Activated CD4-positive, CD25-positive, alpha-beta regulatory T cell treated with anti-CD3 and anti-CD28 coated beads, Interleukin-2, amount 50 U/mL, for 72 hours (primary cell): ENCODE data around the gene PRKAG2.

ENCODE experiments used
- DNase-seq: peaks from one replicate; pipeline ENCODE4 v3.0.0; 2021

Gene PRKAG2

DNA sequence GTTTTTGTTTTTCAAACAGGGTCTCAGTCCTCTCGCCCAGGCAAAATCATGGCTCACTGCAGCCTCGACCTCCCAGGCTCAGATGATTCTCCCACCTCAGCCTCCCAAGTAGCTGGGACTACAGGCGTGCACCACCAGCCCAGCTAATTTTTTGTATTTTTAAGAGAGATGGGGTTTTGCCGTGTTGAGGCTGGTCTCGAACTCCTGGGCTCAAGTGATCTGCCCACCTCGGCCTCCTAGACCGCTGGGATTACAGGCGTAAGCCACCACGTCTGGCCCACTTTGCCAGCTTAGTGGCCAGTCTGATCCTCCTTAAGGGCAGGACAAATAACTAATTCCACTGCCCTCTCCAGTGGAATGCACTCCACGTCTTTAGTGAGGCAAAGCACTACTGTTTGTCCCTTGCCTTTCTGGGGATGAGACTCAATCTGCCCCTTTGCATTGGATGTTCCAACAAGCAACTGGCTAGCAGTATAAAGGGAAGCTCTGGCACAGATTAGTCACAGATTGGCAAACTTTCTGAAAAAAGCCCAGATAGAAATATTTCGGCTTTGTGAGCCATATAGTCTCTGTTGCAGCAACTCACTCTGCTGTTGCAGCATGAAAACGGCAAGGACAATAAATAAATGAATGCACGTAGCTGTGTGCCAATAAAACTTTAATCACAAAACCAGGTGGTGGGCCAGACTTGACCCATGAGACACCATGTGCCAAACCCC, 213.4 kb downstream of the PRKAG2 start:
- DNase-seq = no peak

DNA sequence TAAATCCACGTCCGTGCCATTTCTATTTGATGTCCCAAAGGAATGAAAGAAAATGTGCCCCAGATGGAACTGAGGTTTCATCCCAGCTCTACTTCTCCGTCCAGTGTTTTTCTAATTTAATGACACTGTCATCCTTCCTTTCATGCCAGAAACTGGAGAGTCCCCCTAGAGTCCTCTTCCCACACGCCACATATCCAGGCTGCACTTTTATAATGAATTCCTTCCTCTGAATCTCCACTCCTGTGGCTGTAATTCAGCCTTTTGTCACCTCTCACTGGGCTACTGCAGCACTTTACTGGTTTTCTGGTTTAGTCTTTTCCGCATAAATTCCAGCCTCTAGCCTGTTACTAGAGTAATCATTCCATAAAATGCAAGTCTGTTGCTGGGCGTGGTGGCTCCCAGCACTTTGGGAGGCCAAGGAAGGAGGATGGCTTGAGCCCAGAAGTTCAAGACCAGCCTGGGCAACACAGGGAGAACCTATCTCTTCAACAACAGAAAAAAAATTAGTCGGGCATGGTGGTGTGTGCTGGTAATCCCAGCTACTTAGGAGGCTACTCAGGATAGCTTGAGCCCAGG, 214.6 kb downstream of the PRKAG2 start:
- no peak for DNase-seq

DNA sequence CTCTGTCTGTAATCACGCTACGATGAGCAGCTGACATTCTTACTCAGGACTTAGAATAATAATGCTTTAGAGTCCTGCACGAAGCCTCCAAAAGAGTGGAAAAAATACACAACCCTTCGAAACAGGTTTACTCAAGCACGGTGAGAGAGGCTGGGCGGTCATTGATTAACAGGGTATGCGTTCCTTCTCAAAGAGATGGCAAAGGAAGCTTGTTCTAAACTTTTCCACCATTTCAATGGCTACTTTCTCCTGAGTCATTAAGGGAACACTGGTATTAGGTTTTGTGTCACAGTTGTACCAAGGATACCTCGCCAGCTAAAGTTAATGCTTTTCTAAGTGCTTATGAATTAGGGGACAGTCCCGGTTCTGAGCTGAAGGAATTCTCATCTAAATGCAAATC, 215.3 kb downstream of the PRKAG2 start:
- DNase-seq = no peak

DNA sequence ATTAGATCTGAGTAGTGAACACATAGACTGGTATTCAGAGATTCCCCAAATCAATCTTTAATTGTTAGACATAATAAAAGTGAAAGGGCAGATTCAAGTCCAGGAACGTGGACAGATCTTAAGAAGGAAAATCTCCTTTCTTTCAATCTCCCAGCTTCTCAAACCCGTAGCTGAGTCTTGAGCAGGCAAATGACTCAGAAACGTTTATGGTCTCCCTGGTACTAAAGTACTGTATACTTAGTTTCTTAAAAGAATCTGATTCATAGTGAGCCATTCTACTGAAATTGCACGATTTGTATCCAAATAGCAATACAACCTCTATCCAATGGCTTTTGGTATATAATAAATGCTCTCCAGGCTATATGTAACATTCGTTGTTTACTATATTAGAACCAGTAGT, 216.8 kb downstream of the PRKAG2 start:
- no peak for DNase-seq

DNA sequence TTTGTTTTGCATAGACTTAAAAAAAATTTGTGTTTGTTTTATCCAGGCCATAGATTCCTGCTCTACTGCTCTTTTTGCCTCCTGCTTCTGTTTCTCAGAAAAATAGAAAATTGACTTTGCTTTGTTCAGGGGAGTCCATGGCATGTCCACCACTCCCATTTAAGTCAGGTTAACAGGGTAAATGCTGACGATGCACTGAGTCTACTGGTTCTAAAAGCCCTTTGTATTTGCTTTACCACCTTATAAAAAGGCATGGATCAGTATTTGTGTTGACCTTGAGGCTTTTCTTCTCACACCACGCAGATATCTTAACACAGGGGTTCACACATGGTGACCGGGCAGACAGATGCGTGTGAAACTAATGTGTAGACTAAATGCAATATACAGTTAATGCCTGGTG, 217.7 kb downstream of the PRKAG2 start:
- DNase-seq = no peak

DNA sequence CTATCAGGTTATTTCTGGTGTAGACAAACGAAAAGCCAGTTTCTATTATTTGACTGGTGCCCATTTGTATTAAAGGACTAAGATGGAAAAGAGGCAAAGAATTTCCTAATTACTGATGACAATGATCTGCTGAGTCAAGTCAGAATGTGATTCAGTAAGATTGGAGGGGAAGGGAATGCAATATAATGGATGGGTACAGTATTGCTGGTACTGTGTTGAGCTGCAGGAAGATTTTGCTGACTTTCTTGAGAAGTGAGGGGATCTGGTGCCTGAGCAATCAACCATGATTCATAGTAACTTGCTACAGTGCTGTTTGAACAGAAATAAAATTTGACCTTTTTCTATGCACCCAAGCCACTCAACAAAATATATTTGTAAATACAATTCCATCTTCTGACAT, 218.1 kb downstream of the PRKAG2 start:
- DNase-seq = no peak

DNA sequence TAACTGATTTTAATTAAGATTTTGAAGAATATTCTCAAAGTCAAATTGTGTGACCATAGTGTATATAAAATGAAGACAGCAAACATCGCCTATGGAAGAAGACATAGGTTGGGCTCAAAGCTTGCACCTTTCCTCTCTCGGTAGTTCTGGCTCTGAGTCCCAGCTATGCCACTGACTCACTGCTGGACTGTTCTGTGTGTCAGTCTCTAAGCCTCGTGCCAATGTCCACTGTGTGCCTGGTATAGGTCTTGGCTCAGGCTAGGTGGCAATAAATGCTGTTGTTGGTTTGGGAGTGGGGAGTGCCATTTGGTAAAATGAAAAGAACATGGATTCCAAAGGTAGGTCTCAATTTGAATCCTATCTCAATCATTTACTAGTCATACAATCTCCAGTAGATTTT, 219.7 kb downstream of the PRKAG2 start:
- no peak for DNase-seq

DNA sequence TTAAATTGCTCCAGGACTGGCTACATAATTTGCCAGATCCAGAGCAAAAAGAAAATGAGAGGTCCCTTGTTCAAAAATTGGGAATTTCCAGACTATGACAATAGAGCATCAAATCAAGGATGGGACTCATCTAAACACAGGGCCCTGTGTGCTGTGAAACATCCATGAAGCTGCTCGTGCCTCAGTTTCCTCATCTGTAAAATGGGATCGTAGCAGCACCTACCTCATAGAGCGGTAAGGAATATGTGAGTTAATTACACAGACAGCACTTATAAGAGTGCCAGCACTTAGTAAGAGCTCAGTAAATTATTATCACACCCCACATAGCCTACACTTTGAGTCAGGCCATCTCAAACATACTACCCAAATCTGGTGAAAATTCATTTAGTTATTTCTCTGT, 221.4 kb downstream of the PRKAG2 start:
- DNase-seq = no peak

DNA sequence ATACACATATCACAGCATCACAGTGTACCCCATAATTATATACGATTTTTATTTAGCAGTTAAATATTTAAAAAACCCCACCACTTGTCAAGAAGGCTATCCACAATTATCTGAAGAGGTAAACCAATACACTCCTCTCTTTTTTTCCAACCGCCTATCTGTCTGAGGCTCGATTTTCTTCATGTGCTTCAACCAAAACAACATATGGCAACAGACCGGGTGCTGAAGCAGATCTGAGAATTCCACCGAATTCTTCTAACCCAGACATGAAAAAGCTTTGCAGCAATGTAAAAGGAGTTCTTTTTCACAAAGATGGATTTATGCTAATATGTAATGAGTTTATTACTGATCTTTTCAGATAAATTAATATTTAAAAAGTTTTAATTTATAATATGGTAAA, 224.8 kb downstream of the PRKAG2 start:
- no peak for DNase-seq

DNA sequence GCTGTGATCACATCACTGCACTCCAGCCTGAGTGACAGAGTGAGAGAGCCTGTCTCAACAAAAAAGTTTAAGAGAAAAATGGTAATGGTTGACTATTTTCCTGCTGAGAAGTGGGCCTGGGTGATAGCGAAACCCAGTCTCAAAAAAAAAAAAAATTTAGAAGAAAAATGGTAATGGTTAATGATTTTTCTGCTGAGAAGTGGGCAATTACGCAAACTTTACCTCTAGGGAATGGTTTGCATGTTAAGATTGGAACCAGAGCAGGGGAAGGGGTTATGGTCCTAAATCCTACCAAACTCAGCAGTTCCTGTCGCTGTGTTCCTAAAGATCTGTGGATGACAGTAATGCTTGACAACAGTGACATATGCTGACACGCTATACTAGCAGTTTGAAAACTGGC, 226.8 kb downstream of the PRKAG2 start:
- no peak for DNase-seq

DNA sequence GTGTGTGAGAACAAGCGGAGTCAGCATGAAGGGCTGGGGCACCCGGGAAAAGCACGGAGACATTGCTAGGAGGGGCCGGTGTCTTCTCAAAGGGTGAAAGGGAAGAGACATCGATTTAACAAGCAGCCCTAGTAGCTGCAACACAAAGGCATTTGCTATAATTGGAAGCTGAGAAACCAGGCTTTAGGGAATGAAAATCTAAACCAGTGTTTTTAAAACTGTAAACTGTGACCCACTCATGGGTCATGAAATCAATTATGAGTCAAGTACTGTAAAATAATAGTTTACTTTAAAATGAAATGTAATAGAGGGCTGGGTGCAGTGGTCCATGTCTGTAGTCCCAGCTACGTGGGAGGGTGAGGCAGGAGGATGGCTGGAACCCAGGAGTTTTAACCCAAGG, 228.5 kb downstream of the PRKAG2 start:
- DNase-seq = no peak

DNA sequence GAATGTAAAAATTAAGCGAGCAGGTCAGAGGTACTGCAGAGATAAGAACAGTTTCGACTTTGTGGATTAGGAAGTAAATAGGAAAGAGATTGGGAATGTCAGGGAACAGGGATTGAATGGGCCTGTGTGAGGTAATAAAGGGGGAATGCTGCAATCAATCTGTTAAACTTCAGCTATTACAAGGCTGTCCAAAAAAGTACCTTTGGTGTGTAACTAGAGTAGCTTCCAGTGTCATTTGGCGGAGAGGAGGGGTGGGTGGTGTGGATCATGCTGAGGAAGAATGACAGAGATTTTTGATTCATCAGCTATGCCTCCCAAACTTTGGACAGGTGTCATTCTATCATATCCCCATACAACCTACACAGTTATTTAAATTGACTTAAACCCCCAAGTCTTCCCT, 229.0 kb downstream of the PRKAG2 start:
- DNase-seq = no peak

DNA sequence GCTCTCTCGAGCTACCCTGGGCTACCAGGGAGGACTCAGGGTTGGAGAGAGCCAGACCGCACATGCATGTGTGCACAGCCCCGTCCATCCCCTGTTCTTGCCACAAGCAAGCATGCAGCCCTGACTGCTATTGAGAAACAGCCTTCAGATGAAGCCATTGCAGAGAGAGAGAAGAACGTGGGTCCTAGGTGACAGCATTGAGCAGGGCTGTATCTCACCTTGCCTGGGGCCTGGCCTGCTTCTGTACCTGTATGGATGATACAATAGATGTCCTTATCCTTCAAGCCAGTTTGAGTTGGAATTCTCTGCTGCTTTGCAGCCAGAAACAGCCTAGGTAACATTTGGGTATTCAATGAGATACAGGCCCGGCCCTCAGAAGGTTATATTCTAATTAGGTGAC, 229.9 kb downstream of the PRKAG2 start:
- no peak for DNase-seq

DNA sequence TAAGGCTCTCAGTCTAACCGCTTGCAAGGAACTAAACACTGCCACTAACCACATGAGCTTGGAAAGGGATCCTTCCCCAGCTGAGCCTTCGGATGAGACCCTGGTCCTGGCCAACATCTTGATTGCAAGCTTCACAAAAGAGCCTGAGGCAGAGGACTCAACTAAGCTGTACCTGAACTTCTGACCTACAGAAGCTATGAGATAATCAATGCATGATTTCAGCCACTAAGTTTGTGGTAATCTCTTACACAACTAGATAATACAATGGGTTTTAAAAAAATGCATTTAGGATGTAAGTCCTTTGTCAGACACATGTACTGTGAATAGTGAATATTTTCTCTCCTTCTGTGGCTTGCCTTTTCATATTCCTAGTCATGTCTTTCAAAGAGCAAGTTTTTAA, 231.6 kb downstream of the PRKAG2 start:
- DNase-seq = no peak

DNA sequence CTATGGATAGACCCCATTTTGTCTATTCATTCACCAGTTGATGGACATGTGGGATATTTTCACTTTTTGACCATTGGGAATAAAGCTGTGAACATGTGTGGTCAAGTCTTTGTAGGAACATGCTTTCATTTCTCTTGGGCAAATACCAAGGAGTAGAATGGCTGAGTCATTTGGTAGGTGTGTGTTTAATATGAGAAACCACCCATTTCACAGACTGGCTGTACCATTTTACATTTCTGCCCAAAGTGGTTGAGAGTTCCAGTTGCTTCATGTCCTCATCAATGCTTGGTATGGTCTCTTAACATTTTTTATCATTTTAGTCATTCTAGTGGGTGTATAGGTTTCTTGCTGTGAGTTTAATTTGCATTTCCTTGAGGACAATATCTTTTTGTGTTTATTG, 232.4 kb downstream of the PRKAG2 start:
- no peak for DNase-seq

DNA sequence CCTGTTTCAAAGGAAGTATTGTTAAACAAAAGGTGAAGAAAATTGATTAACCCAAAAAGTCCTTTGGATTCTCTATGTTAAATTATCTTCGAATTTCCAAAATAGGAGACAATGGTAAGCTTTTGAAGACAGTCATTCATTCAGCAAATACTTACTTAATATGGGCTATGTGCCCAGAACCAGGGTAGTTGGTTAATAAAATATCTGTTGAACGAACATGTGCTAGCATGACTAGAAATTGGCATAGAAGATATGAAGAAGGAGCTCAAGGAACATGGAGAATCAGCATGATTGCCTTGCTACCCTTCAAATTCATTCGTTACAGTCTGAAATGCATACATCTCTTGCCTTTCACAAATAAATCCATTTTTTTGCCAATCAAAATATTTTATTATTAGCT, 234.2 kb downstream of the PRKAG2 start:
- no peak for DNase-seq

DNA sequence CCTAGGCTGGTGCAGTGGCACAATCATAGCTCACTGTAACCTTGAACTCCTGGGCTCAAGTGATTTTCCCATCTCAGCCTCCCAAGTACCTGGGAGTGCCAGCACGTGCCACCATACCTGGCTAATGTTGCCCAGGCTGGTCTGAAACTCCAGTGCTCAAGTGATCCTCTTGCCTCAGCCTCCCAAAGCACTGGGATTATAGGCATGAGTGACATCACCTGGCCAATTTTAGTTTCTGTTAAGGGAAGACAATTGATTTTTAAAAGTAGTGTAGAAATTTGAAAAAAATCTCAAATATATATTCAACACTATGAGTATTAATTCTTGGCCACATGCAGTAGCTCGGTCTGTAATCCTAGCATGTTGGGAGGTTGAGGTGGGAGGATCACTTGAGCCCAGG, 235.3 kb downstream of the PRKAG2 start:
- no peak for DNase-seq

DNA sequence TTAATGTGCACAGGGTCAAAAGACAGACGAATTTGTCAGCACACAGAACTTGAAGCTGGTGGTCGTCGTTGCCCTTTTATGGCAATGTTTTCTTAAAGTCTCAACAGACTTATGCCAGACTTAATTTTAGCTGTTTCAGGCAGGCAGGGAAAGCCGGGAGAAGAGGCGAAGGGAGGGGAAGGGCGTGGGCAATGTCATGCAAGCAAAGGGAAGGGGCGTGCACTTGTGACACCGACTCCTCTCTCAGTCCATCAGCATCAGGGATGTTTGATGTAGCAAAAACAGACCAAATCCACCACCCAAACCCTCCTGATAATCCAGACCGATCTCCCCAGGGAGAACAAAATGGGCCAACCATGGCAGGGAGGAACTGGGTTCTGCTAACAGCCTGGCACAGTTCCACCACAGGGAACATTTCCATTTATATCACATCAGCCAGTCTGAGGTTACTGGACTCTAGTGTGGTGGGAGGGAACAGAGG, 239.1 kb downstream of the PRKAG2 start:
- no peak for DNase-seq

DNA sequence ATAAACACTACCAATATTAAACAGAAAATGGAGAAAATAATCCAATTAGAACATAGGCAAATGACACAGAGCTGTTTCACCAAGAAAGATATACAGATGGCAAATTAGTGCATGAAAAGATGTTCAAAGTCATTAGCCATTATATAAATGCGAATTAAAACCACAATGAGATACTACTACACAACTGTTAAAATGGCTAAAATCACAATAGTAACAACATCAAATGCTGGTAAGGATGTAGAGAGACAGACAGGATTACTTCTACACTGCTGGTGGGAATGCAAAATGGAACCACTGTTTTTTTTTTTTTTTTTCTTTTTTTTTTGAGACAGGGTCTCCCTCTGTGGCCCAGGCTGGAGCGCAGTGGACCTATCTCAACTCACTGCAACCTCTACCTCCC, 242.3 kb downstream of the PRKAG2 start:
- DNase-seq = no peak

DNA sequence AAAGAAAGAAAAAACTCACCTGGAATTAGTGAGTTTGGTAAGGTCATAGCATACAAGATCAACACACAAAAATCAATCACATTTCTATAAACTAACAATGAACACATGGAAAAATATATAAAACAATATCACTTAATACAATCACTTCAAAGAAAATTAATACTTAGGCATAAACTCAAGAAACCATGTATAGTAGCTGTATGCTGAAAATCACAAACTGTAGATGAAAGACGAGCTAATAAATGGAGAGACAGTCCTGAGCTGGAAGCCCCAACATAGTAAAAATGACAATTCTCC, 243.5 kb downstream of the PRKAG2 start:
- DNase-seq = no peak

DNA sequence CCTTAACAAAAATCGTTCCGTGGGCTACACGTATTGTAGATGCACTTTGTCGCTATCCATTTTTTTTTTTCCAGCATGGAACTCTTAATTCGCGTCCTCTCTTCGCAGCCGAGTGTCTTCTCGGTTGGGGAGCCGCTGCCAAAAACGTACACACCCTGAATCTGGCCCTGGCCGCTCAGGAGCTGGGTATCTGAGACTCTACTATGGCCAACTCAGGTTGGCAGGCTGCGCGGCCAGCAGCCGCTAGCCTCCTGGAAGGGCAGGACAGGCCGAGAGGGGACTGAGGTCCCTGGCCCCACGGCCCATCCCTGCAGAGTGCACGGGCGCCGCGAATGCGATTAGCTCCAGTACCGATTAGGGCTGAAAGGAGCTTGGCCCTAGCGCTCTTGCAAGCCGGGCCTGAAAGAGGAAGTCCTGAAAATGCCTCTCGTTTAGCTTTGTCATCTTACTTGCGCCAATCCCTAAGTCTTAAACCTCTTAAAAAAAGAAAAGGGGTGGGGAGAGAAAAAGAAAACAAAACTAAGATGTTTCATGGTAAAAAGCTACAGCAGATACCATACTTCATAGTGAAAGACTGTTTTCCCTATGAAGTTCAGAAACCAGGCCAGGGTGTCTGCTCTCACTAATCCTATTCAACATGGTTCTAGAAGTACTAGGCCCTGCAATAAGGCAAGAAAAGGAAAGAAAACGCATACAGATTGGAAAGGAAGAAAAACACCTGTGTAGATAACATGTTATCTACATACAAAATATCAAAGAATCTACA, 244.0 kb downstream of the PRKAG2 start:
- peak; percentile 65 for DNase-seq

DNA sequence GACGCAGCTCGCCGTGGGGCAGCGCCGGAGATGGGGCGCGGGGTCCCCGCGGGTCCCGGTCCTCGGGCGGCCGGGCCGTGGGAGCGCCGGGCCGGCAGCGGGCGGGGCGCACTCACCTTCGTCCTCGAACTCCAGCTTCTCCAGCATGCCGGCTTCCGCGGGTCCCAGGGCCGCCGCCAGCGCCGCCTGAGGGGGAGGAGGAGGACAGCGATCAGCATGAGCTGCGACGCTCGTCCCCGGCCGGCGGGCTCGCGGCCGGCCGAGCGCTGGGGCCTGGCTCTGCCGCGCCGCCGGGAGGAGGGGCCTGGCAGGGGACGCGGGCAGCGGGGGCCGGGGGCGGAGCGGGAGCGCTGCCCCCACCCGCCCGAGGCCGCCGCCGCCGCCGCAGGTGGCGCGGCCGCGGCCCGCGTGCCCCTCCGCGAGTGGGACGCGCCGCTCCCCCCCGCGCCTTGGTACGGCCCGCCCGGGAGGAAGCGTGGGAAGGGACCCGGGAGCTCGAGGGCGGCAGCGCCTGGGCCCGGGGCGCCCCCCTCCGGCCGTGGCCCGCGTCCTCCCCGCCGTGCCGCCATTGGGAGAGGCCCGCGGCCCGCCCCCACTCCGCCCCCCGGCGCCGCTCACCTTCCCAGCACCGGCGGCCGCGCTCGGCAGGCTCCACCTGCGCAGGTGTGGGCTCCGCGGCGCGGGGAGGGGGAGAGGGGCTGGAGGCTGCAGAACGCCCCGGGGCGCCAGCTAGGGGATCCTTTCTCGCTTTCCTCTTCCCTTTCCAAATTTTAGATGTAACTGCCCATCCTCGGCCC, 244.8 kb downstream of the PRKAG2 start:
- peak; percentile 91 for DNase-seq

DNA sequence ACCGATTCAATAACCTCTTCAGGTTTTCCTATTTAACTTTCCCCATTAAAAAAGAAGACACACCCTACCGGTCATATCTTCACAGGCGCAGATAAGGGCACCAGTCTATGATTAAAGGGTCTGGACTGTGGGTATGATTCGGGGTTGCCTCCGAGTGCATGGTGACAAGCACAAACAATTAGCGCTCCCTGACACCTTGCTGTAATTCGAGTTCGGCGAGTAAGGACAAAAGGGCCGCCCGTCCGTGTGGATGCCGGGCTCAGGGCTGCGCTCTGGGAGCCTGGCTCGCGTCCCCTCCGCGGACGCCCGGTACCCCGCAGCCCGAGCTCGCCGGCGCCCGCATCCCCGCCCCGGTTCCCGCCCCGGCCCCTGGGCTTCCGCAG, 245.4 kb downstream of the PRKAG2 start:
- DNase-seq = no peak
